Lower leg skin (tissue), 4 donors: ENCODE results near the gene MET. TPM values are rescaled to one million over a fixed set of nuclear protein-coding genes. Genes with fewer than 3 reads are reported as not detected.
"Not testable (repeated sequence)": the region's sequence is repeated elsewhere in the genome, so short reads cannot be mapped to it uniquely, and the experiment has no call there.

Experiments used
- DNase-seq, 2 donors: peaks; one replicate each; pipeline ENCODE4 v3.0.0-alpha.2; 2019; ENCODE audit warnings: low spot score in 2 of 2
- H3K4me3 ChIP-seq: fragments of 200-600 bp; sonication (generic); 2 replicates; pipeline ENCODE4 v1.5.1; 2017; ENCODE audit warnings: mild to moderate bottlenecking, low read depth; ENCODE audit not compliant: poor library complexity, severe bottlenecking
- CTCF ChIP-seq, 3 donors: fragments of 450-650 bp; IDR thresholded peaks; one replicate each; pipeline ENCODE4 v1.5.1; 2016; ENCODE audit warnings: antibody characterized with exemption in 3 of 3, mild to moderate bottlenecking in 3 of 3, moderate library complexity in 2 of 3
- POLR2A ChIP-seq, 2 donors: fragments of 450-650 bp; IDR thresholded peaks; one replicate each; pipeline ENCODE4 v1.6.1; 2016 to 2017; ENCODE audit warnings: antibody characterized with exemption in 2 of 2, mild to moderate bottlenecking in 1 of 2, moderate library complexity in 1 of 2
- WGBS, 2 donors: methylation state at CpG; one replicate each; pipeline ENCODE4 v1.1.5; 2018; 5-methylcytosine and 5-hydroxymethylcytosine counted together
- intact Hi-C: fragments of 100-400 bp; cut with DNase I; formaldehyde crosslinking; loops from one replicate; pipeline ENCODE4 v1.15.0; 2023; ENCODE audit warnings: low total_unique reads
- total RNA-seq, 4 donors: library from RNA; depleted of rRNA; stranded (reverse); fragments of >200 nt; gene quantifications; one replicate each; pipeline ENCODE4 v1.1.0, GENCODE V29; 2016

Gene MET
- total RNA-seq, 4 donors from 2014 or later = 15.8 to 28.2 (median 24.5) TPM

- no peak for DNase-seq
- 94% methylated on average over 4 of the region's 4 CpGs for WGBS, 2 donors
- no peak overlapping the region for H3K4me3 ChIP-seq
- TF ChIP-seq CTCF (IDR thresholded peaks at IDR 0.05) = no peak
- TF ChIP-seq POLR2A (IDR thresholded peaks at IDR 0.05) = no peak
- intact Hi-C loops = no loop called here
Observed at GRCh38 chr7:116757283-116757682, 85.3 kb downstream of the MET start.

- DNase-seq, intact Hi-C loops, H3K4me3 ChIP-seq: not testable (repeated sequence)
- 86 to 91% methylated on average over 5 of the region's 5 CpGs for WGBS, 2 donors
Observed at GRCh38 chr7:116759642-116760041, 87.6 kb downstream of the MET start.

GRCh38 chr7:116762971-116763370 lies 91.0 kb downstream of the MET start:
- no peak for TF ChIP-seq CTCF (IDR thresholded peaks at IDR 0.05)
- no peak for TF ChIP-seq POLR2A (IDR thresholded peaks at IDR 0.05)
- H3K4me3 ChIP-seq = no peak overlapping the region
- 94 to 100% methylated on average over 1 of the region's 1 CpG for WGBS, 2 donors
- no peak for DNase-seq
- intact Hi-C loops = no loop called here

GRCh38 chr7:116763647-116764046 lies 91.7 kb downstream of the MET start:
- TF ChIP-seq CTCF (IDR thresholded peaks at IDR 0.05) = no peak
- no peak for DNase-seq
- WGBS, 2 donors = 90% methylated on average over 1 of the region's 1 CpG
- no peak overlapping the region for H3K4me3 ChIP-seq
- intact Hi-C loops = no loop called here

GRCh38 chr7:116766881-116767280 lies 94.9 kb downstream of the MET start:
- whole genome bisulfite sequencing, 2 donors = 86 to 92% methylated on average over 3 of the region's 3 CpGs
- intact Hi-C loops = no loop called here
- H3K4me3 ChIP-seq = no peak overlapping the region
- DNase-seq = no peak
- TF ChIP-seq POLR2A (IDR thresholded peaks at IDR 0.05) = no peak
- no peak for TF ChIP-seq CTCF (IDR thresholded peaks at IDR 0.05)

- TF ChIP-seq POLR2A (IDR thresholded peaks at IDR 0.05) = no peak
- no peak for TF ChIP-seq CTCF (IDR thresholded peaks at IDR 0.05)
- 68 to 76% methylated on average over 3 of the region's 3 CpGs for WGBS, 2 donors
- DNase-seq = no peak
- H3K4me3 ChIP-seq = no peak overlapping the region
- intact Hi-C loops = no loop called here
Observed at GRCh38 chr7:116769546-116769945, 97.5 kb downstream of the MET start.
